GM13976 (cell line): ENCODE results near the gene SNX4.

Experiments
- DNase-seq: peaks from one replicate; pipeline ENCODE4 v3.0.0; 2012; ENCODE audit warnings: low spot score
- in situ Hi-C: fragments of 300-500 bp; cut with MboI; formaldehyde crosslinking; loops from one replicate; pipeline ENCODE4 v1.12.0; 2022; ENCODE audit warnings: low sequenced_read_pairs, mixed read lengths, inconsistent platforms; ENCODE audit not compliant: unreplicated experiment
- TF ChIP-seq, protein P1 (sequence below): IDR thresholded peaks from 2 replicates; pipeline ENCODE4 v1.5.1; 2012; ENCODE audit warnings: borderline replicate concordance, mild to moderate bottlenecking; ENCODE audit not compliant: insufficient read depth; ENCODE audit errors: extremely low read depth, missing control alignments, control extremely low read depth

SNX4 gene

GRCh38 chr3:125433091-125433534, 86.9 kb downstream of the SNX4 start:
- in situ Hi-C loops, result loop anchor here (10.0 to 25.0 kb wide), 2 partner anchors 218 to 671 kb away; partner anchors contain the start of gene SLC12A8
- TF ChIP-seq, protein P1, sequence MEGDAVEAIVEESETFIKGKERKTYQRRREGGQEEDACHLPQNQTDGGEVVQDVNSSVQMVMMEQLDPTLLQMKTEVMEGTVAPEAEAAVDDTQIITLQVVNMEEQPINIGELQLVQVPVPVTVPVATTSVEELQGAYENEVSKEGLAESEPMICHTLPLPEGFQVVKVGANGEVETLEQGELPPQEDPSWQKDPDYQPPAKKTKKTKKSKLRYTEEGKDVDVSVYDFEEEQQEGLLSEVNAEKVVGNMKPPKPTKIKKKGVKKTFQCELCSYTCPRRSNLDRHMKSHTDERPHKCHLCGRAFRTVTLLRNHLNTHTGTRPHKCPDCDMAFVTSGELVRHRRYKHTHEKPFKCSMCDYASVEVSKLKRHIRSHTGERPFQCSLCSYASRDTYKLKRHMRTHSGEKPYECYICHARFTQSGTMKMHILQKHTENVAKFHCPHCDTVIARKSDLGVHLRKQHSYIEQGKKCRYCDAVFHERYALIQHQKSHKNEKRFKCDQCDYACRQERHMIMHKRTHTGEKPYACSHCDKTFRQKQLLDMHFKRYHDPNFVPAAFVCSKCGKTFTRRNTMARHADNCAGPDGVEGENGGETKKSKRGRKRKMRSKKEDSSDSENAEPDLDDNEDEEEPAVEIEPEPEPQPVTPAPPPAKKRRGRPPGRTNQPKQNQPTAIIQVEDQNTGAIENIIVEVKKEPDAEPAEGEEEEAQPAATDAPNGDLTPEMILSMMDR, result no peak
- DNase-seq, result no peak

GRCh38 chr3:125431912-125432790, 87.9 kb downstream of the SNX4 start:
- in situ Hi-C loops, result loop anchor here (10.0 to 25.0 kb wide), 2 partner anchors 217 to 670 kb away; partner anchors contain the start of gene SLC12A8
- TF ChIP-seq, protein P1, result no peak
- DNase-seq, result no peak

GRCh38 chr3:125431391-125431790, 88.6 kb downstream of the SNX4 start:
- in situ Hi-C loops, result loop anchor here (10.0 to 25.0 kb wide), 2 partner anchors 217 to 669 kb away; partner anchors contain the start of gene SLC12A8
- TF ChIP-seq, protein P1, result no peak
- no peak for DNase-seq

- DNase-seq, result no peak
- TF ChIP-seq, protein P1, result no peak
- in situ Hi-C loops, result loop anchor here (25.0 kb wide), 1 partner anchor 666 kb away; no protein-coding TSS in a partner anchor
Observed at GRCh38 chr3:125428216-125428830, 91.7 kb downstream of the SNX4 start.

DNA sequence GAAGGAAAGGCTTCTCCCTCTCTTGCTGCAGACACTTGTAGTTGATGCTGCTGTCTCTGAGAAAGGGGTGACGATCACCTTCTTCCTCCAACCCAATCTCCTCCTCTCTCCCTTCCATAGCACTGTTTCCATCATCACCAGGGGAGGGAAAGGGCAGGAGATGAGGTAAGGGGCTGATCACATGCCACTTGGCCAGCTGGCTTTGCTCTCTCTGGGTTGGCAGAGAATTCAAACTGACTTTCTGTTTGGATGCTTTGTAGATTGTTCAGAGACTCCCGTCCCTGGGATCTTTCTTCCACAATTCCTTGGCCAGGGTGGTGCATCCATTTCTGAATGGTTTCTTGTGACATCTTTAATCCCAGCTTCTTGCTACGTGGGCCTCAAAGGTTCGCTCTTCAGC, 101.7 kb downstream of the SNX4 start:
- TF ChIP-seq, protein P1, result no peak
- in situ Hi-C loops, result no loop called here
- DNase-seq, result no peak

- no peak for DNase-seq
- in situ Hi-C loops, result no loop called here
- TF ChIP-seq, protein P1, result no peak
Observed at GRCh38 chr3:125416235-125416634, 103.8 kb downstream of the SNX4 start.
